GM08714 (cell line): ENCODE data around the gene FAM43A.

ENCODE experiments used
- H3K4me3 ChIP-seq: fragments of 200-500 bp; sonication (Bioruptor generic); 2 replicates; pipeline ENCODE4 v1.5.1; 2014; ENCODE audit warnings: mild to moderate bottlenecking, low read length, inconsistent platforms
- ZNF274 ChIP-seq: IDR thresholded peaks from 2 replicates; pipeline ENCODE4 v1.6.1; 2012; ENCODE audit warnings: mild to moderate bottlenecking, low read depth, low read length

The FAM43A gene

DNA sequence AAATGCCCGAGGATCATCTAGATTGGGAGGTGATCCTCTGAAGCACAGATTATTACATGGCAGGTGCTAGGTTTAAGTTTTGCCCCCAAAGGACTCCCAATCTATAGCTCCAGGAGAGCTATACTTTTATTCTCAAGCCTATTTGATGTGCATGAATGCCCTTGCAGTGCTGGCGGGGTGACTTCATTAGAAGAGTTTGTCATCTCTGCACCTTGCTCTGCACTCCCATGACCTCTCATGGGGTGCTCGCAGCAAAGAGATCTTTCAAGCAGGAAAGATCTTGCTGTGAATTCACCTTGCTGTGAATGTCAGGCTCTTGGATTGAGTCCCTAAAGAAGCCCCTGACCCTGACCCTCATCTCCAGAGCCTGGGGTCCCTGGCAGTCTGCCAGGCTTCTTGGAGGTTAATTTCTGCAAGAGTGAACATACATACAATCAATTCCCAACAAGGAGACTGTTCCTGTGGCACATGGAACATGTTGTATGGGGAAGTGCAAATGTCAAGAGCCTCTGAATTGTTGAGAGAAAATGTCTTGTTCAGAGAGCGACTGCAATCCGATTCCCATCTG is 45.9 kb downstream of the FAM43A start:
- TF ChIP-seq ZNF274: no peak

DNA sequence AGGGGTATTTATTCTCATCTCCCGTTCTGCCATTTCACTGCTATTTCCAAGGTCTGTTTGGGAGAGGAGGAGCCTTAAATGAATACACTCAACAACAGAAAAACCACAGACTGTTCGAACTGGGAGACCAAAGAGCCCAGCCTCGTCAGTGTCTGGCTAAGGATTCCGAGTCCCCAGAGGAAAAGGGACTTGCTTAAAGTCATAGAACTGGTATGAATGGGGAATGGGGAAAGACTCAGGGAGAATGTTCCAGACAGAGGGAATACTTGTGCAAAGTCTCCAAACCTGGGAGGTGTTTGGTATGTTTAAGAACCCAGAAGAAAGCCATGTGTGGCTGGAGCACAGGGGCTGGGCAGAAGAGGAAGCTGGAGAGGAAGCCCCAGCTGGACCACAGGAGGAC is 46.9 kb downstream of the FAM43A start:
- TF ChIP-seq ZNF274: no peak
- H3K4me3 ChIP-seq: no peak overlapping the region

More for the DNA sequence above, 45.9 kb downstream of the FAM43A start:
- H3K4me3 ChIP-seq: no peak overlapping the region

DNA sequence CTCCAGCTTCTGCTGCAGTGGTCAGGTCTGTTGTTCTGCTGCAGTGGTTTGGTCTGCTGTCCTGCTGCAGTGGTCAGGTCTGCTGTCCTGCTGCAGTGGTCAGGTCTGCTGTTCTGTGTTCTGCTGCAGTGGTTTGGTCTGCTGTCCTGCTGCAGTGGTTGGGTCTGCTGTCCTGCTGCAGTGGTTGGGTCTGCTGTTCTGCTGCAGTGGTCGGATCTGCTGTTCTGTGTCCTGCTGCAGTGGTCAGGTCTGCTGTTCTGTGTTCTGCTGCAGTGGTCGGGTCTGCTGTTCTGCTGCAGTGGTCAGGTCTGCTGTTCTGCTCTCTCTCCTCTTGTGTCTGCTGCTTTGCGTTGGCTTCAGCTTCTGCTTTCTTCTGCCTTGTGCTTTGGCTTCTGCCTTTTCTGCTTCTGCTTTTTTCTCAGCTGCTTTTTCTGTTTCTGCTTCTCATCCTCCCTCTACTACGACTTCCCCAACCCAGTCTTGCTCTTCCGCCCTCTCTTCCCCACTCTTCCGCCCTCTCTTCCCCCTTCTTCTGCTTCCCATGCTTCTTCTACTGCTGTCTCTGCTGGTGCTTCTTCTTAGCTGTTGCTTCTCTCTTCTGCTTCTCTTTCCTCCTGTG is 50.7 kb downstream of the FAM43A start:
- H3K4me3 ChIP-seq: no peak overlapping the region
- no peak for TF ChIP-seq ZNF274

DNA sequence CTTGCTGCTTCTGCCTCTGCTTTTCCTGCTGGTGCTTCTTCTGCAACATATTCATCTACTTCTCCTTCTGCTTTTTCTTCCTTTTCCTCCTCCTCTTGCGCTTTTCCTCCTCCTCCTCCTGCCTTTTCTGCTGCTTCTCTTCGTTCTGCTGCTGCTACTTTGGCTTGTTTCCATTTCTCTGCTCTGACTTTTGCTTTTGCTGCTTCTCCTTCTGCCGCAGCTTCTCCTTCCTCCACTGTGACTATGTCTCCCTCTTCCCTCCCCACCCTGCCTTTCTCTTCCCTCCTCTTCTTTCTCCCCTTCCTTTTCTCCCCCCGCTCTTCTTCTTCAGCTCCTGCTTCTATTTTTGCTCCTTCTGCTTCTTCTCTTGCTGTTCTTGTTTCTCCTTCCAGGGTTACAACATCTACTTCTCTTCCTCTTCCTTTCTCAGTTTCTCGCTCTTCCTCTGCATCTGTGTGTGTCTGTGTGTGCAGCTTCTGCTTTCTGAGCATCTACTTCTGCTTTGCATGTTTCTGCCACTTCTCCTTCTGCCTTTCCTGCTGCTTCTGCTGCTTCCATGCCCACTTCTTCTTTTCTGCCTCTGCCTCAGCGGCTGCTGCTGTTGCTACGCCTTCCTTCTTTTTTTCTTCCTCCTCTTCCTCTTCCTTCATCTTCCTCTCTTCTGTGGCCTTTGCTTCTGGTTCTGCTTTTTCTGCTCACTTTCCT is 51.4 kb downstream of the FAM43A start:
- TF ChIP-seq ZNF274: no peak
- no peak overlapping the region for H3K4me3 ChIP-seq
